ENCODE results near the gene SMCO4. TPM values are rescaled to one million over a fixed set of nuclear protein-coding genes. Genes with fewer than 3 reads are reported as not detected.
"Not testable (repeated sequence)": the region's sequence is repeated elsewhere in the genome, so short reads cannot be mapped to it uniquely, and the experiment has no call there.

The SMCO4 gene
- total RNA-seq, 3 donors from 2014 or later = 9.3 to 12.0 (median 11.9) TPM

- Mint-ChIP-seq H3K36me3 (ENCODE audit: insufficient read depth) (no peaks in the 10 kb centered on the region), H3K4me1 (ENCODE audit: low read depth) (no peaks in the 10 kb centered on the region), H3K9me3 (no peaks in the 10 kb centered on the region), H3K4me3 (no peak overlapping the region), H3K27me3 (ENCODE audit: low read depth) (no peaks in the 10 kb centered on the region)
- ATAC-seq (no peak), DNase-seq (no peak)
Measured at GRCh38 chr11:93477684-93478234, 65.4 kb downstream of the SMCO4 start.

- ATAC-seq (no peak), DNase-seq (no peak)
- Mint-ChIP-seq H3K27me3 (ENCODE audit: low read depth) (peaks cover 2% of the 10 kb centered on the region), H3K9me3 (no peaks in the 10 kb centered on the region), H3K4me1 (ENCODE audit: low read depth) (no peaks in the 10 kb centered on the region), H3K36me3 (ENCODE audit: insufficient read depth) (no peaks in the 10 kb centered on the region), H3K4me3 (no peak overlapping the region)
Measured at GRCh38 chr11:93476796-93477195, 66.4 kb downstream of the SMCO4 start.

GRCh38 chr11:93474123-93474522 lies 69.1 kb downstream of the SMCO4 start:
- DNase-seq (no peak), ATAC-seq (no peak)
- no peaks in the 10 kb centered on the region for H3K36me3 Mint-ChIP-seq (ENCODE audit: insufficient read depth)
- H3K27me3 Mint-ChIP-seq (ENCODE audit: low read depth) = peaks cover 2% of the 10 kb centered on the region
- H3K4me3 Mint-ChIP-seq = no peak overlapping the region
- no peaks in the 10 kb centered on the region for H3K9me3 Mint-ChIP-seq
- H3K4me1 Mint-ChIP-seq (ENCODE audit: low read depth) = no peaks in the 10 kb centered on the region

GRCh38 chr11:93468290-93468689 lies 74.9 kb downstream of the SMCO4 start:
- no peak overlapping the region for H3K4me3 Mint-ChIP-seq
- no peaks in the 10 kb centered on the region for H3K36me3 Mint-ChIP-seq (ENCODE audit: insufficient read depth)
- no peaks in the 10 kb centered on the region for H3K9me3 Mint-ChIP-seq
- ATAC-seq (no peak), DNase-seq (no peak)
- H3K4me1 Mint-ChIP-seq (ENCODE audit: low read depth) = no peaks in the 10 kb centered on the region
- peaks cover 2% of the 10 kb centered on the region for H3K27me3 Mint-ChIP-seq (ENCODE audit: low read depth)

GRCh38 chr11:93467054-93467453 lies 76.1 kb downstream of the SMCO4 start:
- Mint-ChIP-seq H3K4me3 (no peak overlapping the region), H3K4me1 (ENCODE audit: low read depth) (no peaks in the 10 kb centered on the region), H3K36me3 (ENCODE audit: insufficient read depth) (no peaks in the 10 kb centered on the region), H3K27me3 (ENCODE audit: low read depth) (peaks cover 2% of the 10 kb centered on the region), H3K9me3 (no peaks in the 10 kb centered on the region)
- ATAC-seq (no peak), DNase-seq (no peak)

GRCh38 chr11:93464927-93465540 lies 78.2 kb downstream of the SMCO4 start:
- ATAC-seq = no peak
- no peak for DNase-seq
- Mint-ChIP-seq H3K27me3 (ENCODE audit: low read depth) (no peaks in the 10 kb centered on the region), H3K9me3 (no peaks in the 10 kb centered on the region), H3K36me3 (ENCODE audit: insufficient read depth) (no peaks in the 10 kb centered on the region), H3K4me1 (ENCODE audit: low read depth) (no peaks in the 10 kb centered on the region), H3K4me3 (no peak overlapping the region)

GRCh38 chr11:93463666-93464065 lies 79.5 kb downstream of the SMCO4 start:
- not testable (repeated sequence) for H3K4me3 Mint-ChIP-seq; H3K4me1 Mint-ChIP-seq (ENCODE audit: low read depth); H3K36me3 Mint-ChIP-seq (ENCODE audit: insufficient read depth); H3K27me3 Mint-ChIP-seq (ENCODE audit: low read depth); DNase-seq; ATAC-seq; H3K9me3 Mint-ChIP-seq

GRCh38 chr11:93458286-93458685 lies 84.9 kb downstream of the SMCO4 start:
- peaks cover 6% of the 10 kb centered on the region for H3K27me3 Mint-ChIP-seq (ENCODE audit: low read depth)
- H3K4me3 Mint-ChIP-seq = no peak overlapping the region
- DNase-seq = no peak
- H3K4me1 Mint-ChIP-seq (ENCODE audit: low read depth) = no peaks in the 10 kb centered on the region
- no peaks in the 10 kb centered on the region for H3K36me3 Mint-ChIP-seq (ENCODE audit: insufficient read depth)
- H3K9me3 Mint-ChIP-seq = no peaks in the 10 kb centered on the region
- ATAC-seq = no peak

GRCh38 chr11:93444617-93445073 lies 98.5 kb downstream of the SMCO4 start:
- no peaks in the 10 kb centered on the region for H3K36me3 Mint-ChIP-seq (ENCODE audit: insufficient read depth)
- no peaks in the 10 kb centered on the region for H3K4me1 Mint-ChIP-seq (ENCODE audit: low read depth)
- no peak overlapping the region for H3K4me3 Mint-ChIP-seq
- H3K9me3 Mint-ChIP-seq = peaks cover 5% of the 10 kb centered on the region
- ATAC-seq (peak in 1 of 2 donors; percentile 50), DNase-seq (peak; percentile 21)
- peaks cover 17% of the 10 kb centered on the region for H3K27me3 Mint-ChIP-seq (ENCODE audit: low read depth)

- not testable (repeated sequence) for H3K36me3 Mint-ChIP-seq (ENCODE audit: insufficient read depth); H3K4me1 Mint-ChIP-seq (ENCODE audit: low read depth); DNase-seq; ATAC-seq; H3K9me3 Mint-ChIP-seq; H3K4me3 Mint-ChIP-seq
- H3K27me3 Mint-ChIP-seq (ENCODE audit: low read depth) = peaks cover 14% of the 10 kb centered on the region
Measured at GRCh38 chr11:93443232-93443631, 100.0 kb downstream of the SMCO4 start.

GRCh38 chr11:93432247-93432646 lies 110.9 kb downstream of the SMCO4 start:
- no peaks in the 10 kb centered on the region for H3K4me1 Mint-ChIP-seq (ENCODE audit: low read depth)
- H3K27me3 Mint-ChIP-seq (ENCODE audit: low read depth) = peaks cover 7% of the 10 kb centered on the region
- DNase-seq (no peak), ATAC-seq (no peak)
- H3K36me3 Mint-ChIP-seq (ENCODE audit: insufficient read depth) = no peaks in the 10 kb centered on the region
- no peaks in the 10 kb centered on the region for H3K9me3 Mint-ChIP-seq
- H3K4me3 Mint-ChIP-seq = no peak overlapping the region

Other genes starting within 250 kb of the SMCO4 start
- not detected for gene DEUP1, start 212.6 kb downstream of the SMCO4 start, total RNA-seq
- gene CEP295, start 118.3 kb upstream of the SMCO4 start, total RNA-seq = 10 to 100 TPM in 2 of 3 donors, 1 to 10 TPM in 1; 9.6 to 13.7 (median 11.1) TPM
- 100 to 1,000 TPM; 258 to 292 (median 288) TPM for gene TAF1D, start 198.1 kb upstream of the SMCO4 start, total RNA-seq
- 10 to 100 TPM; 13.5 to 32.1 (median 24.5) TPM for gene C11orf54, start 198.3 kb upstream of the SMCO4 start, total RNA-seq
- 10 to 100 TPM; 52.7 to 54.9 (median 54.8) TPM for gene MED17, start 240.9 kb upstream of the SMCO4 start, total RNA-seq

Data from activated T-cell treated with anti-CD3 and anti-CD28 coated beads, Interleukin-2, amount 50 U/mL, for 4 hours (primary cell).